HEK293 (cell line): ENCODE data around the gene MRPL36.

Experiments used
- GFI1B ChIP-seq: fragments of 450-650 bp; formaldehyde crosslinking; IDR thresholded peaks from 2 replicates; pipeline ENCODE4 v1.5.1; 2016; ENCODE audit warnings: missing biosample characterization, missing genetic modification characterization
- GLIS2 ChIP-seq: fragments of 450-650 bp; formaldehyde crosslinking; IDR thresholded peaks from 2 replicates; pipeline ENCODE4 v1.5.1; 2016; ENCODE audit warnings: missing biosample characterization, missing genetic modification characterization
- HOXA7 ChIP-seq: sonication (generic); formaldehyde crosslinking; IDR thresholded peaks from 2 replicates; pipeline ENCODE4 v1.8.1; 2022; ENCODE audit warnings: missing genetic modification reagents, borderline replicate concordance
- IKZF3 ChIP-seq: fragments of 450-650 bp; IDR thresholded peaks from 2 replicates; pipeline ENCODE4 v1.5.0; 2018; ENCODE audit warnings: missing biosample characterization, mild to moderate bottlenecking, missing genetic modification characterization, moderate library complexity
- OSR2 ChIP-seq: fragments of 450-650 bp; formaldehyde crosslinking; IDR thresholded peaks from 2 replicates; pipeline ENCODE4 v1.5.1; 2016; ENCODE audit warnings: missing biosample characterization, missing genetic modification characterization
- PATZ1 ChIP-seq: fragments of 450-650 bp; formaldehyde crosslinking; IDR thresholded peaks from 2 replicates; pipeline ENCODE4 v1.5.1; 2016; ENCODE audit warnings: missing biosample characterization, missing genetic modification characterization
- SALL2 ChIP-seq: fragments of 450-650 bp; formaldehyde crosslinking; IDR thresholded peaks from 2 replicates; pipeline ENCODE4 v1.5.0; 2017; ENCODE audit warnings: missing biosample characterization, mild to moderate bottlenecking, missing genetic modification characterization, borderline replicate concordance
- SETDB1 ChIP-seq: IDR thresholded peaks from one replicate; pipeline ENCODE4 v1.6.1; 2017; ENCODE audit warnings: mild to moderate bottlenecking, low read length, moderate library complexity, mixed read lengths; ENCODE audit not compliant: insufficient read length
- ZBTB21 ChIP-seq: fragments of 450-650 bp; formaldehyde crosslinking; IDR thresholded peaks from 2 replicates; pipeline ENCODE4 v1.5.1; 2017; ENCODE audit warnings: missing biosample characterization, missing genetic modification characterization
- ZBTB49 ChIP-seq: fragments of 450-650 bp; formaldehyde crosslinking; IDR thresholded peaks from 2 replicates; pipeline ENCODE4 v1.5.1; 2016; ENCODE audit warnings: missing biosample characterization, missing genetic modification characterization, low read depth
- ZFHX2 ChIP-seq: fragments of 450-650 bp; formaldehyde crosslinking; conservative IDR thresholded peaks from 2 replicates; pipeline ENCODE4 v1.5.1; 2016; ENCODE audit warnings: missing biosample characterization, missing genetic modification characterization
- ZFP41 ChIP-seq: fragments of 450-650 bp; formaldehyde crosslinking; IDR thresholded peaks from 2 replicates; pipeline ENCODE4 v1.5.1; 2016; ENCODE audit warnings: missing biosample characterization, missing genetic modification characterization, borderline replicate concordance
- ZNF19 ChIP-seq: fragments of 450-650 bp; formaldehyde crosslinking; IDR thresholded peaks from 2 replicates; pipeline ENCODE4; 2016; ENCODE audit warnings: missing biosample characterization, missing genetic modification characterization, low read depth
- ZNF221 ChIP-seq: fragments of 450-650 bp; formaldehyde crosslinking; IDR thresholded peaks from 2 replicates; pipeline ENCODE4 v1.5.1; 2017; ENCODE audit warnings: missing biosample characterization, missing genetic modification characterization, borderline replicate concordance
- ZNF391 ChIP-seq: fragments of 450-650 bp; formaldehyde crosslinking; IDR thresholded peaks from 2 replicates; pipeline ENCODE4 v1.5.1; 2016; ENCODE audit warnings: low read depth, missing biosample characterization, missing genetic modification characterization, borderline replicate concordance
- ZNF423 ChIP-seq: fragments of 450-650 bp; formaldehyde crosslinking; IDR thresholded peaks from 2 replicates; pipeline ENCODE4 v1.5.1; 2016; ENCODE audit warnings: missing biosample characterization, missing genetic modification characterization
- ZNF558 ChIP-seq: fragments of 450-650 bp; formaldehyde crosslinking; IDR thresholded peaks from 2 replicates; pipeline ENCODE4 v1.5.1; 2016; ENCODE audit warnings: missing biosample characterization, missing genetic modification characterization
- ZNF560 ChIP-seq: fragments of 450-650 bp; formaldehyde crosslinking; IDR thresholded peaks from 2 replicates; pipeline ENCODE4 v1.5.1; 2017; ENCODE audit warnings: missing biosample characterization, missing genetic modification characterization, borderline replicate concordance
- ZNF571 ChIP-seq: fragments of 450-650 bp; formaldehyde crosslinking; IDR thresholded peaks from 2 replicates; pipeline ENCODE4 v1.5.0; 2017; ENCODE audit warnings: missing biosample characterization, missing genetic modification characterization
- ZNF596 ChIP-seq: fragments of 450-650 bp; IDR thresholded peaks from 2 replicates; pipeline ENCODE4 v1.5.0; 2018; ENCODE audit warnings: missing biosample characterization, mild to moderate bottlenecking, missing genetic modification characterization, moderate library complexity
- ZNF677 ChIP-seq: fragments of 450-650 bp; IDR thresholded peaks from 2 replicates; pipeline ENCODE4 v1.5.0; 2018; ENCODE audit warnings: missing biosample characterization, mild to moderate bottlenecking, missing genetic modification characterization, moderate library complexity
- ZNF692 ChIP-seq: fragments of 450-650 bp; formaldehyde crosslinking; IDR thresholded peaks from 2 replicates; pipeline ENCODE4 v1.5.1; 2016; ENCODE audit warnings: missing biosample characterization, missing genetic modification characterization
- ZXDB ChIP-seq: fragments of 450-650 bp; formaldehyde crosslinking; IDR thresholded peaks from 2 replicates; pipeline ENCODE4 v1.5.1; 2016; ENCODE audit warnings: missing biosample characterization, missing genetic modification characterization
- TF ChIP-seq, protein P1 (sequence below): fragments of 450-650 bp; formaldehyde crosslinking; IDR thresholded peaks from 2 replicates; pipeline ENCODE4 v1.5.1; 2016; ENCODE audit warnings: missing biosample characterization, missing genetic modification characterization
- TF ChIP-seq, protein P2 (sequence below): fragments of 450-650 bp; formaldehyde crosslinking; IDR thresholded peaks from 2 replicates; pipeline ENCODE4 v1.5.1; 2017; ENCODE audit warnings: missing biosample characterization, missing genetic modification characterization
- TF ChIP-seq, protein P3 (sequence below): fragments of 450-650 bp; formaldehyde crosslinking; IDR thresholded peaks from 2 replicates; pipeline ENCODE4 v1.5.1; 2016; ENCODE audit warnings: missing biosample characterization, missing genetic modification characterization

MRPL36 gene

GRCh38 chr5:1783216-1783554, 16.5 kb downstream of the MRPL36 start (continued):
- TF ChIP-seq, protein P1, sequence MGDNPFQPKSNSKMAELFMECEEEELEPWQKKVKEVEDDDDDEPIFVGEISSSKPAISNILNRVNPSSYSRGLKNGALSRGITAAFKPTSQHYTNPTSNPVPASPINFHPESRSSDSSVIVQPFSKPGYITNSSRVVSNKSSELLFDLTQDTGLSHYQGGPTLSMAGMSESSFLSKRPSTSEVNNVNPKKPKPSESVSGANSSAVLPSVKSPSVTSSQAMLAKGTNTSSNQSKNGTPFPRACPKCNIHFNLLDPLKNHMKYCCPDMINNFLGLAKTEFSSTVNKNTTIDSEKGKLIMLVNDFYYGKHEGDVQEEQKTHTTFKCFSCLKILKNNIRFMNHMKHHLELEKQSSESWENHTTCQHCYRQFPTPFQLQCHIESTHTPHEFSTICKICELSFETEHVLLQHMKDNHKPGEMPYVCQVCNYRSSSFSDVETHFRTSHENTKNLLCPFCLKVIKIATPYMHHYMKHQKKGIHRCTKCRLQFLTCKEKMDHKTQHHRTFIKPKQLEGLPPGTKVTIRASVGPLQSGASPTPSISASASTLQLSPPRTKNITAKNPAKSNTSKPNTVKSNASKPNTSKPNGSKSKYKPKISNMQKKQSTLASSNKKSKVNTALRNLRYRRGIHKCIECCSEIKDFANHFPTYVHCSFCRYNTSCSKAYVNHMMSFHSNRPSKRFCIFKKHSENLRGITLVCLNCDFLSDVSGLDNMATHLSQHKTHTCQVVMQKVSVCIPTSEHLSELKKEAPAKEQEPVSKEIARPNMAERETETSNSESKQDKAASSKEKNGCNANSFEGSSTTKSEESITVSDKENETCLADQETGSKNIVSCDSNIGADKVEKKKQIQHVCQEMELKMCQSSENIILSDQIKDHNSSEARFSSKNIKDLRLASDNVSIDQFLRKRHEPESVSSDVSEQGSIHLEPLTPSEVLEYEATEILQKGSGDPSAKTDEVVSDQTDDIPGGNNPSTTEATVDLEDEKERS (tag by site-specific recombination) = no peak
- TF ChIP-seq, protein P2, sequence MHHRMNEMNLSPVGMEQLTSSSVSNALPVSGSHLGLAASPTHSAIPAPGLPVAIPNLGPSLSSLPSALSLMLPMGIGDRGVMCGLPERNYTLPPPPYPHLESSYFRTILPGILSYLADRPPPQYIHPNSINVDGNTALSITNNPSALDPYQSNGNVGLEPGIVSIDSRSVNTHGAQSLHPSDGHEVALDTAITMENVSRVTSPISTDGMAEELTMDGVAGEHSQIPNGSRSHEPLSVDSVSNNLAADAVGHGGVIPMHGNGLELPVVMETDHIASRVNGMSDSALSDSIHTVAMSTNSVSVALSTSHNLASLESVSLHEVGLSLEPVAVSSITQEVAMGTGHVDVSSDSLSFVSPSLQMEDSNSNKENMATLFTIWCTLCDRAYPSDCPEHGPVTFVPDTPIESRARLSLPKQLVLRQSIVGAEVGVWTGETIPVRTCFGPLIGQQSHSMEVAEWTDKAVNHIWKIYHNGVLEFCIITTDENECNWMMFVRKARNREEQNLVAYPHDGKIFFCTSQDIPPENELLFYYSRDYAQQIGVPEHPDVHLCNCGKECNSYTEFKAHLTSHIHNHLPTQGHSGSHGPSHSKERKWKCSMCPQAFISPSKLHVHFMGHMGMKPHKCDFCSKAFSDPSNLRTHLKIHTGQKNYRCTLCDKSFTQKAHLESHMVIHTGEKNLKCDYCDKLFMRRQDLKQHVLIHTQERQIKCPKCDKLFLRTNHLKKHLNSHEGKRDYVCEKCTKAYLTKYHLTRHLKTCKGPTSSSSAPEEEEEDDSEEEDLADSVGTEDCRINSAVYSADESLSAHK (tag by site-specific recombination) = no peak
- TF ChIP-seq GLIS2 (tag by site-specific recombination) = no peak
- TF ChIP-seq ZNF560 (tag by site-specific recombination) = no peak
- TF ChIP-seq ZFHX2 (tag by site-specific recombination) = no peak
- TF ChIP-seq ZNF558 (tag by site-specific recombination) = no peak
- TF ChIP-seq ZNF571 = no peak
- no peak for TF ChIP-seq ZNF391 (tag by site-specific recombination)
- no peak for TF ChIP-seq SALL2 (tag by site-specific recombination)
- TF ChIP-seq ZNF423 = no peak
- TF ChIP-seq ZNF596 = no peak
- 0 out of 2 replicates have a peak, but pooled peaks have one; percentile 29 for TF ChIP-seq IKZF3
- TF ChIP-seq PATZ1 (tag by site-specific recombination) = no peak; the same call in 1 of the 2 replicates
- TF ChIP-seq ZNF677 (tag by site-specific recombination) = no peak
- no peak for TF ChIP-seq ZBTB49 (tag by site-specific recombination)
- no peak for TF ChIP-seq HOXA7
- no peak for TF ChIP-seq ZNF692 (tag by site-specific recombination)
- TF ChIP-seq SETDB1 = no peak
- no peak for TF ChIP-seq ZNF19
- peak; percentile 44; the same call in 1 of the 2 replicates for TF ChIP-seq ZXDB (tag by site-specific recombination)
- no peak for TF ChIP-seq GFI1B (tag by site-specific recombination)
- TF ChIP-seq, protein P3, sequence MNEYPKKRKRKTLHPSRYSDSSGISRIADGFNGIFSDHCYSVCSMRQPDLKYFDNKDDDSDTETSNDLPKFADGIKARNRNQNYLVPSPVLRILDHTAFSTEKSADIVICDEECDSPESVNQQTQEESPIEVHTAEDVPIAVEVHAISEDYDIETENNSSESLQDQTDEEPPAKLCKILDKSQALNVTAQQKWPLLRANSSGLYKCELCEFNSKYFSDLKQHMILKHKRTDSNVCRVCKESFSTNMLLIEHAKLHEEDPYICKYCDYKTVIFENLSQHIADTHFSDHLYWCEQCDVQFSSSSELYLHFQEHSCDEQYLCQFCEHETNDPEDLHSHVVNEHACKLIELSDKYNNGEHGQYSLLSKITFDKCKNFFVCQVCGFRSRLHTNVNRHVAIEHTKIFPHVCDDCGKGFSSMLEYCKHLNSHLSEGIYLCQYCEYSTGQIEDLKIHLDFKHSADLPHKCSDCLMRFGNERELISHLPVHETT (tag by site-specific recombination) = no peak
- no peak for TF ChIP-seq ZNF221
- peak; percentile 49; the same call in 1 of the 2 replicates for TF ChIP-seq OSR2 (tag by site-specific recombination)
- no peak for TF ChIP-seq ZBTB21
- TF ChIP-seq ZFP41 = no peak
